DOHH2 (cell line): Measurements from ENCODE around the gene ASXL2.

ENCODE experiments used
- CTCF ChIP-seq: fragments of 200-600 bp; sonication (generic); IDR thresholded peaks from one replicate; pipeline ENCODE4 v1.5.1; 2014; ENCODE audit warnings: antibody characterized with exemption, mild to moderate bottlenecking, low read depth, low read length; ENCODE audit not compliant: poor library complexity, severe bottlenecking
- EZH2phosphoT487 ChIP-seq: fragments of 200-600 bp; sonication (generic); IDR thresholded peaks from 2 replicates; pipeline ENCODE4 v1.6.1; 2017; ENCODE audit warnings: borderline replicate concordance, mild to moderate bottlenecking, antibody characterized with exemption, low read length, moderate library complexity, mixed read lengths

GRCh38 chr2:25912851-25913695 is 34.8 kb upstream of the ASXL2 start:
- no peak for TF ChIP-seq CTCF
- TF ChIP-seq EZH2phosphoT487: no peak
